Daoy (cell line): ENCODE data around the gene AKAP17A. TPM values are rescaled to one million over a fixed set of nuclear protein-coding genes. Genes with fewer than 3 reads are reported as not detected.
"Not testable (repeated sequence)": the region's sequence is repeated elsewhere in the genome, so short reads cannot be mapped to it uniquely, and the experiment has no call there.

Source experiments
- DNase-seq: peaks from one replicate; pipeline ENCODE4 v3.0.0-alpha.2; 2015; ENCODE audit warnings: low read depth
- total RNA-seq: library from RNA; depleted of rRNA; stranded (reverse); fragments of >200 nt; shearing (Covaris generic); gene quantifications from 2 replicates; pipeline ENCODE4 v1.2.3, GENCODE V29; 2014; rRNA removed

Gene AKAP17A
- total RNA-seq, 1 experiment from 2014 or later = 14.8 TPM

DNA sequence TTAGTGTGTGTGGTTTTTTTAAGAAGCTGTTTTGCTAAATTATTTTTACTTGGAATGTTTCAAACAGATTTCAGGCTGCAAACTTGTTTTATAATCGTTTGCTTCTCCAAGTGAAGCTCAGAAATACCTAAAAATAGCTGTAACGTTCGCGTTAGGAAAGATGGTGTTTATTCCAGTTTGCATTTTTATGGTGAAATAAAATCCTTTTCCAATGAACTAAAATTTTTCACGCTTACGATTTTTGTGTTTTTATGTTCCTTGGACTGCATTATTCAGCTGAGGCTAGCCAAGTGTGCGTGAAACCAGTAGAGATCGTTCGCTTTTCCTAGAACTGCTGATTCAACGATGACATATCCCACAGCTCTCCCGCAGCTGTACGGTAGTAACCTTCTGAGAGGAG lies 10.9 kb downstream of the AKAP17A start:
- DNase-seq = no peak

GRCh38 chrX:1606496-1606895 lies 15.1 kb downstream of the AKAP17A start:
- DNase-seq = no peak

GRCh38 chrX:1609311-1609710 lies 17.9 kb downstream of the AKAP17A start:
- no peak for DNase-seq

GRCh38 chrX:1609762-1610161 lies 18.4 kb downstream of the AKAP17A start:
- no peak for DNase-seq

GRCh38 chrX:1610166-1610565 lies 18.8 kb downstream of the AKAP17A start:
- no peak for DNase-seq

DNA sequence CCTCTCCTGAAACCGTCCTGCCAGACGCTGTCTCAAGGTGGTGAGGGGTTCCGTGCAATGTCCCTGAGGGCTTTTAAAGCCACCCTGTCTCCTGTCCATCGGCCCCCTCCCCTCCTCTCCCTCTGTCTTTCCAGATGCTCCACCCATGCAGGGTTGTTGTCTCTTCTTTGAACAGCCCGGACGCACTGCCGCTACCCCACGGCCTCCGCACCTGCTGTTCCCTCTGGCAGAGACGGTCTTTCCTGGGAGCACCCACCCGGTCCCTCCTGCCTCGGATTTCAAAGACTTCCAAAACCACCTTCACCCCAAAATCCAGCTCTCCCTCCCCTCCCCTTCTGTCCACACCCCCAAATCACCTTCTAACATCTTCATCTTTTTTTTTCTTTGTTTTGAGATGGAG lies 19.3 kb downstream of the AKAP17A start:
- DNase-seq = no peak

- DNase-seq = no peak
Observed at GRCh38 chrX:1612641-1613286, 21.4 kb downstream of the AKAP17A start.

DNA sequence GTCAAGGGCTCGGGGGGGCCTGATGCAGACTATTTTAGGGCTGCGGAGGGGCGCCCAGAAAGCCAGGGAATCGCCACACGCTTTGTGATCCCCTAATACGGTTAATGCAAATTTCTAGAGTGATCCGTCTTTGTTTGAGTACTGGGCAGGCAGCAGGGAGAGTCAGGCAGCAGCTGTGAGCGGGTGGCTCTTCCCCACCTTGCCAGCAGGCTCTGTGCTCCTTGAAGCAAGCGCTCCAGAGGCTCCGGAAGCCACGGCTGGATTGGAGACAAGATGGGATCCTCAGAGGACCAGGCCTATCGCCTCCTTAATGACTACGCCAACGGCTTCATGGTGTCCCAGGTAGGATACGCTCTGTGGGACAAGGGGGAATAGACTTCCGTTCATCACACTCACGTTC lies 23.5 kb downstream of the AKAP17A start, which contains the start of gene ASMT:
Gene ASMT (plus strand): TSS at position 133 of the 400 bp plus-strand sequence. CDS start 141 bp downstream, at position 274.
- DNase-seq = no peak

- DNase-seq = no peak
Observed at GRCh38 chrX:1618689-1619088, 27.3 kb downstream of the AKAP17A start.

GRCh38 chrX:1623691-1624090 lies 32.3 kb downstream of the AKAP17A start:
- DNase-seq = no peak

- not testable (repeated sequence) for DNase-seq
Observed at GRCh38 chrX:1624158-1624860, 32.9 kb downstream of the AKAP17A start.

- DNase-seq = not testable (repeated sequence)
Observed at GRCh38 chrX:1624861-1625215, 33.4 kb downstream of the AKAP17A start.

- no peak for DNase-seq
Observed at GRCh38 chrX:1629244-1629643, 37.8 kb downstream of the AKAP17A start.

GRCh38 chrX:1646009-1646408 lies 54.6 kb downstream of the AKAP17A start:
- DNase-seq = no peak

- DNase-seq = no peak
Observed at GRCh38 chrX:1649621-1650020, 58.2 kb downstream of the AKAP17A start.

Other genes starting within 250 kb of the AKAP17A start
- 47.6 and 77.5 TPM in 2 replicates for gene SLC25A6, start 199.5 kb upstream of the AKAP17A start, total RNA-seq
- 0.74 and 2.3 TPM in 2 replicates for gene ASMTL, start 138.7 kb upstream of the AKAP17A start, total RNA-seq
- 0.11 TPM in 1 of 2 replicates, not detected in the other for gene P2RY8, start 54.4 kb upstream of the AKAP17A start, total RNA-seq
- gene ASMT, start 23.5 kb downstream of the AKAP17A start, total RNA-seq = not detected in 2 replicates